Panc1 (cell line): ENCODE measurements around the gene COMMD1. TPM values are rescaled to one million over a fixed set of nuclear protein-coding genes. Genes with fewer than 3 reads are reported as not detected.

ENCODE experiments used
- ATAC-seq: fragments of 200-7000 bp; cut with Tn5 transposase; 2 replicates; pipeline ENCODE4 v1.9.1; 2020; ENCODE audit warnings: mild to moderate bottlenecking, moderate library complexity
- BruUV-seq: library from RNA; stranded (reverse); fragments of 400-500 nt; replicated peaks from 2 replicates; lab custom pipeline; 2021; lab: Mats Ljungman, UMichigan
- CTCF ChIA-PET: fragments of 300-600 bp; sonication (Branson Sonifier 250); formaldehyde crosslinking; loops from one replicate; lab custom pipeline; 2022; ENCODE audit warnings: antibody characterized with exemption; lab: Charles Lee
- POLR2A ChIA-PET: fragments of 300-600 bp; sonication (Branson Sonifier 250); formaldehyde crosslinking; loops from one replicate; lab custom pipeline; 2022; ENCODE audit warnings: antibody characterized with exemption; lab: Charles Lee
- DNase-seq: peaks from one replicate; pipeline ENCODE4 v3.0.0-alpha.2; 2010; ENCODE audit warnings: low read depth, low spot score
- H3K27ac ChIP-seq: 2 replicates; pipeline ENCODE4 v1.5.1; 2011; ENCODE audit warnings: mild to moderate bottlenecking, low read length, inconsistent platforms
- H3K27me3 ChIP-seq: fragments of 200-500 bp; sonication (Bioruptor generic); 2 replicates; pipeline ENCODE4 v1.6.0; 2014; ENCODE audit warnings: low read length, inconsistent platforms; ENCODE audit not compliant: control insufficient read depth, insufficient read depth
- H3K36me3 ChIP-seq: fragments of 200-500 bp; sonication (Bioruptor generic); 2 replicates; pipeline ENCODE4 v1.5.1; 2014; ENCODE audit warnings: inconsistent platforms, mild to moderate bottlenecking, low read length, moderate library complexity; ENCODE audit not compliant: control insufficient read depth, insufficient read depth
- H3K4me1 ChIP-seq: 2 replicates; pipeline ENCODE4 v1.5.1; 2011; ENCODE audit warnings: inconsistent platforms, mild to moderate bottlenecking, low read length, moderate library complexity; ENCODE audit not compliant: control insufficient read depth, insufficient read depth
- H3K4me3 ChIP-seq, 2 experiments: 2 replicates each; pipeline ENCODE4 v1.5.1; 2011 to 2012; ENCODE audit warnings: low read depth in 2 of 2, low read length in 2 of 2, mild to moderate bottlenecking in 2 of 2, inconsistent platforms in 1 of 2, moderate library complexity in 1 of 2
- H3K9me3 ChIP-seq: fragments of 200-500 bp; sonication (Bioruptor generic); 2 replicates; pipeline ENCODE4 v1.5.1; 2014; ENCODE audit warnings: low read depth, mild to moderate bottlenecking, inconsistent platforms, low read length, moderate library complexity; ENCODE audit not compliant: control insufficient read depth, insufficient read depth
- CTCF ChIP-seq: fragments of 450-650 bp; IDR thresholded peaks from 2 replicates; pipeline ENCODE4 v1.5.1; 2017; ENCODE audit warnings: mild to moderate bottlenecking
- POLR2AphosphoS5 ChIP-seq: IDR thresholded peaks from 2 replicates; pipeline ENCODE4 v1.6.1; 2012; ENCODE audit warnings: mild to moderate bottlenecking, low read depth, low read length, moderate library complexity
- REST ChIP-seq, 2 experiments: IDR thresholded peaks; 2 replicates each; pipeline ENCODE4 v1.6.1; 2011 to 2012; ENCODE audit warnings: low read depth in 2 of 2, control low read depth in 1 of 2, low read length in 1 of 2, mild to moderate bottlenecking in 1 of 2, moderate library complexity in 1 of 2; ENCODE audit not compliant: insufficient read depth in 1 of 2
- SIN3A ChIP-seq: IDR thresholded peaks from 2 replicates; pipeline ENCODE4 v1.6.1; 2012; ENCODE audit warnings: low read depth, mild to moderate bottlenecking, low read length, moderate library complexity, borderline replicate concordance; ENCODE audit not compliant: insufficient read depth
- TCF7L2 ChIP-seq: IDR thresholded peaks from 2 replicates; pipeline ENCODE4 v1.6.1; 2011; ENCODE audit warnings: mild to moderate bottlenecking, low read depth, low read length, inconsistent platforms
- in situ Hi-C: cut with HindIII; loops from 2 replicates; pipeline ENCODE4 v1.10.0; 2016; ENCODE audit warnings: low sequenced_read_pairs, low pct_unique_long_range_greater_than_20kb
- intact Hi-C: fragments of 100-400 bp; cut with micrococcal nuclease; formaldehyde crosslinking; loops from one replicate; pipeline ENCODE4 v1.10.0; 2022; ENCODE audit not compliant: unreplicated experiment
- total RNA-seq: library from RNA; stranded (reverse); gene quantifications from one replicate; pipeline ENCODE4 v1.2.1, GENCODE V29; 2021; ENCODE audit not compliant: unreplicated experiment

COMMD1 gene
- total RNA-seq, 1 experiment from 2014 or later: 40.3 TPM

GRCh38 chr2:61962095-61962984 lies 56.9 kb downstream of the COMMD1 start:
- Histone ChIP-seq H3K4me1 (peaks cover 9% of the 10 kb centered on the region), H3K27me3 (no peaks in the 10 kb centered on the region), H3K9me3 (no peaks in the 10 kb centered on the region), H3K4me3 (no peak overlapping the region), H3K27ac (peak overlapping the region; percentile 29; the same call in 1 of the 2 replicates), H3K36me3 (no peaks in the 10 kb centered on the region)
- CTCF ChIA-PET: no interaction called here
- BruUV-seq: no TSS peak
- POLR2A ChIA-PET: no interaction called here
- no peak for DNase-seq
- in situ Hi-C loops: no loop called here
- ATAC-seq: peak; percentile 66; the same call in 1 of the 2 replicates
- intact Hi-C loops: no loop called here
- no peak for TF ChIP-seq POLR2AphosphoS5

DNA sequence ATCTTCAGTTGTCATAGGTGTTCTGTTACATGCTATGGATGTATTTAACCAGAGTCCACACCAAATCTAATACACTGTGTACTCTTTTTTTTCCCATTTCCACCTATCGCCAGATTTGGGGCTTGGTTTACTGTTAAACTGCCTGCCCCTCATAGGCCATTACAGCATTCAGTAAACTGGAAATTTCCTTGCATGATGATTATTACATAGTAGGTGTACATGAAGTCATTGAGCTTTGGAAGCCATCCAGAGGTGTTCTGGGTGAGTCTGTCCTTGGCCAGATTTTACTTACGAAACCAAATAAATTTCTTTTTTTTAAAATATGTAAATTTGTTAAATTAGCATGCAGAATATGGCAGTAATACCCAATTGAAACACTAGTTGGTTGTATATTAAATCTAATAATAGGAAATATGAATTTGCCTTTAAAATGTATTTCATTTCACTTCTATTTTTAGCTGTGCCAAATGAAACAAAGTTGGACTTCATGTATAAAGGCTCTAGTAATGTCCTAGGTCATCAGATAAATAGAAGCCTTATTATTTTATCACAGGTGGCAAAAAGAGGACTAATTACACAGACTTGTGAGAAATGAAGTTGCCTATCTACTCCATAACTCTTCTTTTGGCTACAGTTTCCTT lies 60.7 kb downstream of the COMMD1 start:
- in situ Hi-C loops (no loop called here), intact Hi-C loops (no loop called here)
- H3K36me3 ChIP-seq: no peaks in the 10 kb centered on the region
- TF ChIP-seq CTCF (no peak), REST (IDR thresholded peaks at IDR 0.05; ENCODE audit: insufficient read depth in 1 of 2, low read depth in 2 of 2, low read length in 1 of 2) (no peak), TCF7L2 (no peak), SIN3A (no peak), POLR2AphosphoS5 (no peak)
- no peaks in the 10 kb centered on the region for H3K9me3 ChIP-seq
- no TSS peak for BruUV-seq
- no peaks in the 10 kb centered on the region for H3K27me3 ChIP-seq
- POLR2A ChIA-PET: no interaction called here
- peaks cover 9% of the 10 kb centered on the region for H3K4me1 ChIP-seq
- ATAC-seq (no peak), DNase-seq (no peak)
- CTCF ChIA-PET: no interaction called here
- H3K4me3 ChIP-seq: no peak overlapping the region
- no peak overlapping the region for H3K27ac ChIP-seq

DNA sequence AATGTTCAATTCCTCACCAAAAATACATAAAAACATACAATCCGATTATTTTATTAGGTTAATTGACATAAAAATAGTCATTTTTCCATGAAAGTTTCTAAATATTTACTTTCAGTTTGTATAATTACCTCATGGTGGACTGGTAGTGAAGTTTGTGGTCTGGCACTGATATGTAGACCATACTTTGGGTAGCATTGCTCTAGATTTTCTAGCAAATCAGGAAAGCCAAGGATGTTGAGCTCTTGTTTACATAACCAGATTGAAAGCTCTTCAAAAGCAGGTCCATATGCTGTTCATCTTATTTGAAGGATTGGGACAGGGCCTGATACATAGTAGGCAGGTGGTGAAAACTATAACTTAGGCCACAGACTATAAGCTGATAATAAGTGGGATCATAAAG lies 61.8 kb downstream of the COMMD1 start:
- Histone ChIP-seq H3K27ac (no peak overlapping the region), H3K36me3 (no peaks in the 10 kb centered on the region), H3K4me3 (no peak overlapping the region), H3K4me1 (peaks cover 4% of the 10 kb centered on the region), H3K27me3 (no peaks in the 10 kb centered on the region), H3K9me3 (no peaks in the 10 kb centered on the region)
- in situ Hi-C loops (no loop called here), intact Hi-C loops (no loop called here)
- ChIA-PET POLR2A (interaction anchor here (0.6 kb wide), 1 partner anchor 717 kb away, joined by 7 read pairs; no protein-coding TSS in a partner anchor), CTCF (no interaction called here)
- no peak for TF ChIP-seq SIN3A
- TF ChIP-seq TCF7L2: no peak
- no peak for TF ChIP-seq CTCF
- no peak for TF ChIP-seq POLR2AphosphoS5
- no peak for TF ChIP-seq REST (IDR thresholded peaks at IDR 0.05; ENCODE audit: insufficient read depth in 1 of 2, low read depth in 2 of 2, low read length in 1 of 2)
- no TSS peak for BruUV-seq
- DNase-seq: no peak
- ATAC-seq: no peak
